ENCODE results near the gene LRMDA. TPM values are rescaled to one million over a fixed set of nuclear protein-coding genes. Genes with fewer than 3 reads are reported as not detected.

LRMDA gene
- total and polyA plus RNA-seq, 2 donors (not counting 3 experiments of a cell fraction or from before 2014, with no cell fraction given): 9.7 to 18.0 TPM

DNA sequence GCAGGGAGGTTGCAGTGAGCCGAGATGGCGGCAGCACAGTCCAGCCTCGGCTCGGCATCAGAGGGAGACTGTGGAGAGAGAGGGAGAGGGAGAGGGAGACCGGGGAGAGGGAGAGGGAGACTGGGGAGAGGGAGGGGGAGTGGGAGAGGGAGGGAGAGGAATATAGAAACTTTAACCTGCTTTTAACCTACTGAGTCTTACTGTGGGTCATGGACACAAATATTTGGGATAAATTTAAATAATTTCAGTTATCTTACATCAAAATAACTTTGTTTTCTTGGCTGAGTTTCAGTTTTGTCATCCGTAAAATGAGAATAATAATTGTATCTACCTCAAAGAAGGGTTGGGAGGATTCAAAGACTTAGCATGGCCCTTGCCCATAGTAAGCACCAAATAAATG is 319.8 kb downstream of the LRMDA start:
- Histone ChIP-seq H3K36me3 (ENCODE audit: control insufficient read depth in 2 of 2, extremely low read depth in 1 of 2, insufficient read depth in 2 of 2, low read length in 2 of 2) (no peaks in the 10 kb centered on the region), H3K79me2 (ENCODE audit: control insufficient read depth, insufficient read depth, low read length) (no peaks in the 10 kb centered on the region), H3K4me3 (replicated peaks in 1 of 3; ENCODE audit: insufficient read depth in 1 of 3, low read depth in 1 of 3, low read length in 3 of 3) (no peak overlapping the region), H3K9me1 (replicated peaks; ENCODE audit: control insufficient read depth, extremely low read depth, insufficient read depth, low read length) (no peaks in the 10 kb centered on the region), H2AFZ (ENCODE audit: low read depth, low read length) (no peak overlapping the region), H4K20me1 (replicated peaks; ENCODE audit: control insufficient read depth, extremely low read depth, insufficient read depth, low read length) (no peaks in the 10 kb centered on the region), H3K4me1 (ENCODE audit: control insufficient read depth, extremely low read depth, insufficient read depth, low read length) (no peaks in the 10 kb centered on the region), H3K27ac (ENCODE audit: insufficient read depth, low read depth, low read length) (no peak overlapping the region), H3K9ac (replicated peaks; ENCODE audit: extremely low read depth, insufficient read depth, low read length) (no peak overlapping the region), H3K9me3 (replicated peaks; ENCODE audit: control insufficient read depth, insufficient read depth, low read length) (no peaks in the 10 kb centered on the region), H3K27me3 (ENCODE audit: control insufficient read depth in 2 of 2, insufficient read depth in 2 of 2, low read length in 2 of 2) (no peaks in the 10 kb centered on the region), H3K4me2 (ENCODE audit: insufficient read depth, low read length) (no peak overlapping the region)
- ChIA-PET POLR2A (no interaction called here), CTCF (no interaction called here)
- intact Hi-C loops (cut with micrococcal nuclease): no loop called here
- dilution Hi-C loops (cut with MboI; ENCODE audit: extremely low pct_ligation_motif_present, low sequenced_read_pairs): no loop called here
- no peak for TF ChIP-seq POLR2A (IDR thresholded peaks at IDR 0.05; ENCODE audit: low read depth, low read length)
- no peak for TF ChIP-seq JUN (IDR thresholded peaks at IDR 0.05; ENCODE audit: borderline replicate concordance, insufficient read depth, insufficient read length, low read depth)
- no peak for TF ChIP-seq EZH2 (IDR thresholded peaks at IDR 0.05; ENCODE audit: borderline replicate concordance, low read depth, low read length, severe bottlenecking)
- TF ChIP-seq MYC (IDR thresholded peaks at IDR 0.05; ENCODE audit: low read depth, low read length): no peak
- no peak for TF ChIP-seq FOS (IDR thresholded peaks at IDR 0.05; ENCODE audit: borderline replicate concordance, insufficient read depth, low read length)
- TF ChIP-seq, protein P1, sequence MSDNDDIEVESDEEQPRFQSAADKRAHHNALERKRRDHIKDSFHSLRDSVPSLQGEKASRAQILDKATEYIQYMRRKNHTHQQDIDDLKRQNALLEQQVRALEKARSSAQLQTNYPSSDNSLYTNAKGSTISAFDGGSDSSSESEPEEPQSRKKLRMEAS (IDR thresholded peaks at IDR 0.05; ENCODE audit: insufficient read depth, insufficient read length): no peak
- TF ChIP-seq POLR2AphosphoS5 (IDR thresholded peaks at IDR 0.05; ENCODE audit: insufficient read depth, low read depth, low read length): no peak
- no peak for TF ChIP-seq GATA2 (IDR thresholded peaks at IDR 0.05; ENCODE audit: insufficient read depth, insufficient read length, low read depth, low read length)
- TF ChIP-seq, protein P2, sequence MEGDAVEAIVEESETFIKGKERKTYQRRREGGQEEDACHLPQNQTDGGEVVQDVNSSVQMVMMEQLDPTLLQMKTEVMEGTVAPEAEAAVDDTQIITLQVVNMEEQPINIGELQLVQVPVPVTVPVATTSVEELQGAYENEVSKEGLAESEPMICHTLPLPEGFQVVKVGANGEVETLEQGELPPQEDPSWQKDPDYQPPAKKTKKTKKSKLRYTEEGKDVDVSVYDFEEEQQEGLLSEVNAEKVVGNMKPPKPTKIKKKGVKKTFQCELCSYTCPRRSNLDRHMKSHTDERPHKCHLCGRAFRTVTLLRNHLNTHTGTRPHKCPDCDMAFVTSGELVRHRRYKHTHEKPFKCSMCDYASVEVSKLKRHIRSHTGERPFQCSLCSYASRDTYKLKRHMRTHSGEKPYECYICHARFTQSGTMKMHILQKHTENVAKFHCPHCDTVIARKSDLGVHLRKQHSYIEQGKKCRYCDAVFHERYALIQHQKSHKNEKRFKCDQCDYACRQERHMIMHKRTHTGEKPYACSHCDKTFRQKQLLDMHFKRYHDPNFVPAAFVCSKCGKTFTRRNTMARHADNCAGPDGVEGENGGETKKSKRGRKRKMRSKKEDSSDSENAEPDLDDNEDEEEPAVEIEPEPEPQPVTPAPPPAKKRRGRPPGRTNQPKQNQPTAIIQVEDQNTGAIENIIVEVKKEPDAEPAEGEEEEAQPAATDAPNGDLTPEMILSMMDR (IDR thresholded peaks at IDR 0.05; ENCODE audit: extremely low read depth in 1 of 2, insufficient read depth in 1 of 2, low read depth in 1 of 2, low read length in 2 of 2): no peak
- DNase-seq (ENCODE audit: low read depth, low spot score) (no peak), FAIRE-seq (no peak)
- BruUV-seq (replicated peaks): no TSS peak
